Neural cell (in vitro differentiated cells): ENCODE results near the gene CDK9.

Source experiments
- EP300 ChIP-seq: fragments of 450-650 bp; conservative IDR thresholded peaks from 2 replicates; pipeline ENCODE4 v1.6.1; 2014; ENCODE audit warnings: antibody characterized with exemption, mild to moderate bottlenecking, moderate library complexity; ENCODE audit not compliant: poor library complexity, severe bottlenecking
- EZH2 ChIP-seq: fragments of 200-600, 300-800 bp; shearing (Covaris generic), sonication (generic); IDR thresholded peaks from 2 replicates; pipeline ENCODE4 v1.6.1; 2014; ENCODE audit warnings: antibody characterized with exemption, low read length, borderline replicate concordance, mild to moderate bottlenecking; ENCODE audit not compliant: insufficient read depth, poor library complexity, severe bottlenecking
- SMC3 ChIP-seq: fragments of 450-650 bp; conservative IDR thresholded peaks from 2 replicates; pipeline ENCODE4 v1.6.1; 2014; ENCODE audit warnings: antibody characterized with exemption, mild to moderate bottlenecking, moderate library complexity; ENCODE audit not compliant: poor library complexity
- TAF1 ChIP-seq: IDR thresholded peaks from 2 replicates; pipeline ENCODE4 v1.6.1; 2012; ENCODE audit warnings: low read depth
- TF ChIP-seq, protein P1 (sequence below): fragments of 450-650 bp; IDR thresholded peaks from 2 replicates; pipeline ENCODE4 v1.5.1; 2014; ENCODE audit warnings: antibody characterized with exemption, mild to moderate bottlenecking, moderate library complexity; ENCODE audit not compliant: poor library complexity, severe bottlenecking

- TF ChIP-seq, protein P1, sequence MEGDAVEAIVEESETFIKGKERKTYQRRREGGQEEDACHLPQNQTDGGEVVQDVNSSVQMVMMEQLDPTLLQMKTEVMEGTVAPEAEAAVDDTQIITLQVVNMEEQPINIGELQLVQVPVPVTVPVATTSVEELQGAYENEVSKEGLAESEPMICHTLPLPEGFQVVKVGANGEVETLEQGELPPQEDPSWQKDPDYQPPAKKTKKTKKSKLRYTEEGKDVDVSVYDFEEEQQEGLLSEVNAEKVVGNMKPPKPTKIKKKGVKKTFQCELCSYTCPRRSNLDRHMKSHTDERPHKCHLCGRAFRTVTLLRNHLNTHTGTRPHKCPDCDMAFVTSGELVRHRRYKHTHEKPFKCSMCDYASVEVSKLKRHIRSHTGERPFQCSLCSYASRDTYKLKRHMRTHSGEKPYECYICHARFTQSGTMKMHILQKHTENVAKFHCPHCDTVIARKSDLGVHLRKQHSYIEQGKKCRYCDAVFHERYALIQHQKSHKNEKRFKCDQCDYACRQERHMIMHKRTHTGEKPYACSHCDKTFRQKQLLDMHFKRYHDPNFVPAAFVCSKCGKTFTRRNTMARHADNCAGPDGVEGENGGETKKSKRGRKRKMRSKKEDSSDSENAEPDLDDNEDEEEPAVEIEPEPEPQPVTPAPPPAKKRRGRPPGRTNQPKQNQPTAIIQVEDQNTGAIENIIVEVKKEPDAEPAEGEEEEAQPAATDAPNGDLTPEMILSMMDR = no peak
- TF ChIP-seq SMC3 (no peak), TAF1 (no peak), EZH2 (no peak), EP300 (no peak)
Measured at GRCh38 chr9:127791085-127791484, 5.3 kb downstream of the CDK9 start.
